ENCODE results near the gene SLC2A14.
"Not testable (repeated sequence)": the region's sequence is repeated elsewhere in the genome, so short reads cannot be mapped to it uniquely, and the experiment has no call there.

The SLC2A14 gene

GRCh38 chr12:7872566-7873319 lies at the start of gene SLC2A14:
Gene SLC2A14, minus strand, starts transcription at chr12:7872915. Its CDS starts 3,035 bp downstream, at chr12:7869880.
- Histone ChIP-seq H3K4me3 (ENCODE audit: low read depth, low read length) (peak within 1 kb of the TSS; percentile 50; the same call in 1 of the 2 replicates), H3K4me1 (ENCODE audit: control insufficient read depth, insufficient read depth, low read length) (no peaks in the 10 kb centered on the region), H3K9me3 (ENCODE audit: control insufficient read depth, insufficient read depth, low read depth, low read length) (no peaks in the 10 kb centered on the region), H3K36me3 (ENCODE audit: control insufficient read depth, insufficient read depth, low read length) (no peaks in the 10 kb centered on the region), H3K27ac (ENCODE audit: low read depth, low read length) (no peak within 1 kb of the TSS), H3K27me3 (ENCODE audit: control insufficient read depth, insufficient read depth, low read length) (no peaks in the 10 kb centered on the region), H3K9ac (ENCODE audit: low read length) (no peak within 1 kb of the TSS)

- not testable (repeated sequence) for H3K4me1 ChIP-seq (ENCODE audit: control insufficient read depth, insufficient read depth, low read length); H3K9ac ChIP-seq (ENCODE audit: low read length); H3K4me3 ChIP-seq (ENCODE audit: low read depth, low read length); H3K27ac ChIP-seq (ENCODE audit: low read depth, low read length); H3K9me3 ChIP-seq (ENCODE audit: control insufficient read depth, insufficient read depth, low read depth, low read length); H3K27me3 ChIP-seq (ENCODE audit: control insufficient read depth, insufficient read depth, low read length)
- peaks cover 72% of the 10 kb centered on the region for H3K36me3 ChIP-seq (ENCODE audit: control insufficient read depth, insufficient read depth, low read length)
These were observed 48.5 kb upstream of the SLC2A14 start for GRCh38 chr12:7921181-7921580.

GRCh38 chr12:7918268-7918590 lies 45.5 kb upstream of the SLC2A14 start:
- not testable (repeated sequence) for H3K27ac ChIP-seq (ENCODE audit: low read depth, low read length); H3K27me3 ChIP-seq (ENCODE audit: control insufficient read depth, insufficient read depth, low read length); H3K9me3 ChIP-seq (ENCODE audit: control insufficient read depth, insufficient read depth, low read depth, low read length); H3K4me3 ChIP-seq (ENCODE audit: low read depth, low read length); H3K9ac ChIP-seq (ENCODE audit: low read length)
- Histone ChIP-seq H3K4me1 (ENCODE audit: control insufficient read depth, insufficient read depth, low read length) (peaks cover 12% of the 10 kb centered on the region), H3K36me3 (ENCODE audit: control insufficient read depth, insufficient read depth, low read length) (peaks cover 47% of the 10 kb centered on the region)

GRCh38 chr12:7917392-7918267 lies 44.9 kb upstream of the SLC2A14 start:
- no peaks in the 10 kb centered on the region for H3K27me3 ChIP-seq (ENCODE audit: control insufficient read depth, insufficient read depth, low read length)
- no peak overlapping the region for H3K27ac ChIP-seq (ENCODE audit: low read depth, low read length)
- H3K36me3 ChIP-seq (ENCODE audit: control insufficient read depth, insufficient read depth, low read length) = peaks cover 41% of the 10 kb centered on the region
- H3K4me1 ChIP-seq (ENCODE audit: control insufficient read depth, insufficient read depth, low read length) = peaks cover 12% of the 10 kb centered on the region
- no peaks in the 10 kb centered on the region for H3K9me3 ChIP-seq (ENCODE audit: control insufficient read depth, insufficient read depth, low read depth, low read length)
- H3K9ac ChIP-seq (ENCODE audit: low read length) = no peak overlapping the region
- no peak overlapping the region for H3K4me3 ChIP-seq (ENCODE audit: low read depth, low read length)

- Histone ChIP-seq H3K9ac (ENCODE audit: low read length) (no peak overlapping the region), H3K4me3 (ENCODE audit: low read depth, low read length) (no peak overlapping the region), H3K27me3 (ENCODE audit: control insufficient read depth, insufficient read depth, low read length) (no peaks in the 10 kb centered on the region), H3K4me1 (ENCODE audit: control insufficient read depth, insufficient read depth, low read length) (peaks cover 12% of the 10 kb centered on the region), H3K36me3 (ENCODE audit: control insufficient read depth, insufficient read depth, low read length) (peaks cover 34% of the 10 kb centered on the region), H3K9me3 (ENCODE audit: control insufficient read depth, insufficient read depth, low read depth, low read length) (no peaks in the 10 kb centered on the region), H3K27ac (ENCODE audit: low read depth, low read length) (no peak overlapping the region)
These were observed 44.2 kb upstream of the SLC2A14 start for GRCh38 chr12:7916936-7917335.

- peaks cover 12% of the 10 kb centered on the region for H3K4me1 ChIP-seq (ENCODE audit: control insufficient read depth, insufficient read depth, low read length)
- peak overlapping the region; percentile 31; the same call in 1 of the 2 replicates for H3K27ac ChIP-seq (ENCODE audit: low read depth, low read length)
- H3K9ac ChIP-seq (ENCODE audit: low read length) = peak overlapping the region; percentile 38
- no peak overlapping the region for H3K4me3 ChIP-seq (ENCODE audit: low read depth, low read length)
- peaks cover 23% of the 10 kb centered on the region for H3K36me3 ChIP-seq (ENCODE audit: control insufficient read depth, insufficient read depth, low read length)
- no peaks in the 10 kb centered on the region for H3K27me3 ChIP-seq (ENCODE audit: control insufficient read depth, insufficient read depth, low read length)
- H3K9me3 ChIP-seq (ENCODE audit: control insufficient read depth, insufficient read depth, low read depth, low read length) = no peaks in the 10 kb centered on the region
These were observed 43.1 kb upstream of the SLC2A14 start for GRCh38 chr12:7915661-7916403.

- not testable (repeated sequence) for H3K9ac ChIP-seq (ENCODE audit: low read length); H3K36me3 ChIP-seq (ENCODE audit: control insufficient read depth, insufficient read depth, low read length); H3K4me3 ChIP-seq (ENCODE audit: low read depth, low read length); H3K9me3 ChIP-seq (ENCODE audit: control insufficient read depth, insufficient read depth, low read depth, low read length); H3K27ac ChIP-seq (ENCODE audit: low read depth, low read length); H3K27me3 ChIP-seq (ENCODE audit: control insufficient read depth, insufficient read depth, low read length)
- peaks cover 32% of the 10 kb centered on the region for H3K4me1 ChIP-seq (ENCODE audit: control insufficient read depth, insufficient read depth, low read length)
These were observed 37.4 kb upstream of the SLC2A14 start for GRCh38 chr12:7910106-7910505.

- no peak overlapping the region for H3K4me3 ChIP-seq (ENCODE audit: low read depth, low read length)
- peak overlapping the region; percentile 99 for H3K27ac ChIP-seq (ENCODE audit: low read depth, low read length)
- peaks cover 40% of the 10 kb centered on the region for H3K4me1 ChIP-seq (ENCODE audit: control insufficient read depth, insufficient read depth, low read length)
- H3K36me3 ChIP-seq (ENCODE audit: control insufficient read depth, insufficient read depth, low read length) = no peaks in the 10 kb centered on the region
- H3K9me3 ChIP-seq (ENCODE audit: control insufficient read depth, insufficient read depth, low read depth, low read length) = no peaks in the 10 kb centered on the region
- no peaks in the 10 kb centered on the region for H3K27me3 ChIP-seq (ENCODE audit: control insufficient read depth, insufficient read depth, low read length)
- H3K9ac ChIP-seq (ENCODE audit: low read length) = peak overlapping the region; percentile 90
These were observed 34.3 kb upstream of the SLC2A14 start for GRCh38 chr12:7907009-7907408.

GRCh38 chr12:7906303-7906702 lies 33.6 kb upstream of the SLC2A14 start:
- H3K4me1 ChIP-seq (ENCODE audit: control insufficient read depth, insufficient read depth, low read length) = peaks cover 40% of the 10 kb centered on the region
- peak overlapping the region; percentile 34; the same call in 1 of the 2 replicates for H3K4me3 ChIP-seq (ENCODE audit: low read depth, low read length)
- not testable (repeated sequence) for H3K36me3 ChIP-seq (ENCODE audit: control insufficient read depth, insufficient read depth, low read length); H3K9me3 ChIP-seq (ENCODE audit: control insufficient read depth, insufficient read depth, low read depth, low read length); H3K27me3 ChIP-seq (ENCODE audit: control insufficient read depth, insufficient read depth, low read length)
- H3K9ac ChIP-seq (ENCODE audit: low read length) = peak overlapping the region; percentile 90
- H3K27ac ChIP-seq (ENCODE audit: low read depth, low read length) = peak overlapping the region; percentile 99

GRCh38 chr12:7905600-7906125 lies 32.9 kb upstream of the SLC2A14 start:
- H3K27ac ChIP-seq (ENCODE audit: low read depth, low read length) = peak overlapping the region; percentile 99
- not testable (repeated sequence) for H3K27me3 ChIP-seq (ENCODE audit: control insufficient read depth, insufficient read depth, low read length); H3K36me3 ChIP-seq (ENCODE audit: control insufficient read depth, insufficient read depth, low read length); H3K9me3 ChIP-seq (ENCODE audit: control insufficient read depth, insufficient read depth, low read depth, low read length)
- H3K4me1 ChIP-seq (ENCODE audit: control insufficient read depth, insufficient read depth, low read length) = peaks cover 40% of the 10 kb centered on the region
- H3K4me3 ChIP-seq (ENCODE audit: low read depth, low read length) = peak overlapping the region; percentile 25; the same call in 1 of the 2 replicates
- peak overlapping the region; percentile 90 for H3K9ac ChIP-seq (ENCODE audit: low read length)

Data from HUES6 (cell line).